Skin of body (tissue), 2 donors: ENCODE data around the gene CEP128. TPM values are rescaled to one million over a fixed set of nuclear protein-coding genes. Genes with fewer than 3 reads are reported as not detected.

ENCODE experiments used
- DNase-seq: peaks from one replicate; lab custom pipeline; 2025; lab: John Stamatoyannopoulos, UW
- total RNA-seq: library from RNA; depleted of rRNA; stranded (reverse); fragments of >200 nt; gene quantifications from one replicate; pipeline ENCODE4 v1.2.3, GENCODE V29; 2014

CEP128 gene
- total RNA-seq, 1 donor from 2014 or later, result 11.8 TPM

DNA sequence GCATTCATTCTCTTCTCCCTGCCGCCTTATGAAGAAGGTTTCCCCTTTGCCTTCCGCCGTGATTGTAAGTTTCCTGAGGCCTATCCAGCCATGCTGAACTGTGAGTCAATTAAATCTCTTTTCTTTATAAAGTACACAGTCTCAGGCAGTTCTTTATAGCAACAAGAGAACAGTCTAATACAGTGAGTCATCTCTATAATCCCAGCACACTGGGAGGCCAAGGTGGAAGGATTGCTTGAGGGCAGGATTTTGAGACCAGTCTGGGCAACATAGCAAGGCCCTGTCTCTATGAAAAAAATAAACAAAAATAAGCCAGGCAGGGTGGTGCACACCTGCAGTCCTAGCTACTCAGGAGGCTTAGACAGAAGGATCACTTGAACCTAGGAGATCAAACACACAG, 259.9 kb downstream of the CEP128 start:
- no peak for DNase-seq

DNA sequence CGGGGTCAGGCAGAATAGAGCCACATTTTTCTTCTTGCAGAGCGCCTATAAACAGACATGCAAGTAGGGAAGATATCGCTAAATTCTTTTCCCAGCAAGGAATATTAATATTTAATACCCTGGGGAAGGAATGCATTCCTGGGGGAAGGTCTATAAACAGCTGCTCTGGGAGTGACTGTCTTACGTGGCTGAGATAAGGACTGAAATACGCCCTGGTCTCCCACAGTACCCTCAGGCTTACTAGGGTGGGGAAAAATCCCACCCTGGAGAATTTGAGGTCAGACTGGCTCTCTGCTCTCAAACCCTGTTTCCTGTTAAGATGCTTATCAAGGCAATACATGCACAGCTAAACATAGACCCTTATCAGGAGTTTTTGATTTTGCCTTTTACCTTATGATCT, 262.3 kb downstream of the CEP128 start:
- DNase-seq, result no peak

DNA sequence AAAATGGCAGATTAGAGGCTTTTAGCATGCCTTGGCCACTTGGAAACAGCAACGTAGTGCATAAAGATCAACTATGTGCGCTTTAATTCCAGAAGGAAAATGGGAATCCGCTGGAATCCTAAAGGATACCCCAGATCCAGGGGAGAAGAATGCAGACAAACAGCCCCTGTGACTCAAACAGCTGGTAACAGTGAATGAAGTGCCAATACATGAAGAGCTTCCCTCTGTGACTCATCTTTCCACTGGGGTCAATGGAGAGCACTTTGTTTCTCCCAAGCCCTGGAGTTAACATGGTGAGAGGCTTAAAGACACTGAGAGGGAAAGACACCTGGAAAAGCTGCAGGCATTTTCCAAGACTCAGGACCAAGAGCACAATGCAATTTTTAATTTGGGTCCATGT, 263.1 kb downstream of the CEP128 start:
- no peak for DNase-seq

DNA sequence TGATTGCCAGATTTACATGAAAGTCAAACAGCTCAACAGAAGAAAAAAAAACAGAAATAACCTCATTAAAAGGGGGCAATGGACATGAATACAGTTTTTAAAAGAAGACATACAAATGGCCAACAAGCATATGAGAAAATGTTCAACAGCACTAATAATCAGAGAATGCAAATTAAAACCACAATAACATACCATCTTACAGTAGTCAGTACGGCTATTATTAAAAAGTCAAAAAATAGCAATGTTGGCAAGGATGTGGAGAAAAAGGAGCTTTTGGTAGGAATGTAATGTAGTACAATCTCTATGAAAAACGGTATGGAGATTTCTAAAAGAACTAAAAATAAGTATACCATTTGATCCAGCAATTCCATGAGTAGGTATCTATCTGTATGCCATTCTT, 272.1 kb downstream of the CEP128 start:
- DNase-seq, result no peak

DNA sequence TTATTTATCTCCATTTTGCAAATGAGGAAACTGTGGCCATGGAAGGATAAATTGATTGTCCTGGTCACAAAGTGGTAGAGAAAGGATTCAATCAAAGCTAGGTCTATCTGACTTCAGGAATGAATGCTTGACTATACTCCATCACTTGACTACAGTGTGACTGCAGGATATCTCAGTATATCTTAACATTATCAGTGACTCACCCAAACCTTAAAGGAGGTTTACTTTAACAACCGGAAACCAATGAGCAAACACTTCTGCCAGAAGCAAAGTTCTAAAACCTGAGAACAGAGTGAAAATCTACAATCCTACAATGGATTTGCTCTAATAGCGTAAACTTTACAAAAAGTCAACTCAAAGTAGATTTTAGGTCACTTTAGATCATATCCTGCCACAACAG, 277.0 kb downstream of the CEP128 start:
- no peak for DNase-seq

DNA sequence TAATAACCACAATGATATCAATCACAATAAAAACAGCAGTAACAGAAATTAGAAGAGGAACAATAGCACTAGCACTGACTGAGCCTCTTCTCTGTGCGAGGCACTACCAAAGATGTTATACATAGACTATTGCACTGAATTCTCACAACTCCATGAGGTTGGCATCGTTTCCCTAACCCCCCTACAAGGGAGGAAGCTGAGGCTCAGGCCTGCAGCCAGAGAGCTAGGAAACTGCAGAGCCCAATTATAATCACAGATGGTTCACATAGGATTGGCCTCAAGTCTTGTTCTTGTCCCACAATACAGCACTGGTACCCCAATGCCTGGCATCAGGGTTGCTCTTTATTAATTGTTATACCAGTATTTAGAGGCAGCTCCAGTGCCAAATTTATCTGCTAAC, 278.0 kb downstream of the CEP128 start:
- DNase-seq, result no peak

DNA sequence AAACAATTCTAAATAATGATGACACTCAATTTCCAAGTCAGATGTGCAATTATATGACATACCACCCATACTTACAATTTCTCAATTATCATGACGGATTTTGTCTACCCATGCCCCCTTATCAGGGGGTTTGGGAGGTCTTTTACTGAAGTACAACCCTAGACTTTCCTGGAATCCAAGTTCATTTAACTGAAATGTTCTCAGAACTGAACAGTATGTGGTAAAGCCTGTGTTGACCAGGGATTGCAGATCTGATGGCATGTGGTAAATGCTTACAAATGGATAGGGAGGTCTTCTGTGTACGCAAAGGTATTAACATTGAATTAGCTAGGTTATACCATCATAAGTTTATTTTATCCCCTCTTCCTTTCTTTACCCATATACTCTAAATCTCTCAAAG, 281.8 kb downstream of the CEP128 start:
- DNase-seq, result no peak

DNA sequence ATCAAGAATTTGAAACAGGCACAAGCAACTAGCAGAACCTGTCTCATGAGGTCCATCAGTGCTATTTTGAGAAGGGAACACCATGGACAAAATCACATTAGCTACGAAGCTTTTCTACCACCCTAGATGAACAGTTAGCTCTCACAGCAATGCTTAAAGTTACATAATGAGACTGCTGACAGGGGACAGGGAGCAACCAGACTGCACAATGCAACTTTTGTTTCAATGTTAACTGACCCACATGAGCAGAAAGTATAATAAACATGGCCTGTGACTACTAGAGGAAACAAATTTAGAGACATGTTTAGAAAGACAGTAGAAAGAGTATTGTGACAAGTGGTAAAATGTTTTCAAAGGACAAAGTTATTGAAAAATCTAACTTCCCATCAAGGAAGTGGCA, 282.8 kb downstream of the CEP128 start:
- no peak for DNase-seq

DNA sequence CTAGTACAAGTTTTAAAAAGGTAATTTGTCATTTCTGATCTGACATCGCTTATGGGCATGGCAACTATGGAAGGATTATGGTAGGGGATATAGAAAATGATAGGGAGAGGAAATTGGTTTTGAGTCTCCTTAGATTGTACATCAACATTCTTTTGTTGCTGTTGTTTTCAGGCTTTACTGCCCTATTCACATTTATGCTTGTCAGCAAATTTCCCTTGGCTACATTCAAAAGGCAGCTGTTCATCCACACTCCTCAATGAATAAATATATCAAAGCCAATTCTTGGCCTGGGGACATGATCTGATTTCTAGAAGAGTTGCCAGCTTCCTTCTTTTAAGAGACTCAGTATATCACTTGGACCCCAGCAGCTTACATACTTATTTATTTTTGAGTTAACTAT, 283.4 kb downstream of the CEP128 start:
- no peak for DNase-seq

DNA sequence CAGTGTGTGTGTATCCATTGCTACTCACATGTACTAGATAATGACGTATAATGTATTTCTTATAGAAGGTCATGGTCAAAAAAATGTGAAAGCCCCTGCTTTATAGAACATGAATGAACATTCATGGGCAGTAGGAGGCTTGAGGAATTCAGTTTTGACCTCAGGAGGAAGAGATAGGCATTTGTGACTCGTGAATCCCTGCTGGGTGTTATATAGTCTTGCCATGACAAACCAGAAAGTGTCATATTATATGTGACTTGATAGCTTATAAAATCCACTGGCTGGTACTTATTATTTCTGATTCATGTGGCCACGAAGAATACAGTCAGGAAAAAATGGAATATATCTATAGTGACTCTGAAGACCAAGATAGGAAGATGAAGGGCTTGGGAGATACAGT, 287.6 kb downstream of the CEP128 start:
- no peak for DNase-seq

DNA sequence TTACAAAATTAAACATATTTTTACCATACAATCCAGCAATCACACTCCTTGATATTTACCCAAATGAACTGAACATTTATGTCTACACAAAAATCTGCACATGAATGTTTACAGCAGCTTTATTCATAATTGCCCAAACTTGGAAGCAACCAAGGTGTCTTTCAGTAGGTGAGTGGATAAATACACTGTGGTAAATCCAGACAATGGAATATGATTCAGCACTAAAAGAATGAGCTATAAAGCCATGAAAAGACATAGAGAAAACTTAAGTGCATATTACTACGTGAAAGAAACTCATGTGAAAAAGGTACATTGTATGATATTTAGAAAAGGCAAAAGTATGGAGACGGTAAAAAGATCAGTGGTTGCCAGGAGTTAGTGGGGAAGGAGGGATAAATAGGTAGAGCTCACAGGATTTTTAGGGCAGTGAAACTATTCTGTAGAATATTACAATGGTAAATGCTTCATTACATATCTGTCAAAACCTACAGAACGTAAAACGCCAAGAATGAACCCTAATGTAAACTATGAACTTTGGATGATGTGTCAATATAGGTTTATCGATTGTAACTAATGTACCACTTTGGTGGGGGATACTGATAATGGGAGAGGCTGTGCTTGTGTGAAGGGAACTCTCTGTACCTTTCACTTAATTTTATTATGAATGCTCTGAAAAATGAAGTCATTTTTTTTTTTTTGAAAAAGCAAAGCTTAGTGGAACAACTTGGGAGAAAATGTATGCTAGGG, 295.7 kb downstream of the CEP128 start:
- DNase-seq, result no peak

DNA sequence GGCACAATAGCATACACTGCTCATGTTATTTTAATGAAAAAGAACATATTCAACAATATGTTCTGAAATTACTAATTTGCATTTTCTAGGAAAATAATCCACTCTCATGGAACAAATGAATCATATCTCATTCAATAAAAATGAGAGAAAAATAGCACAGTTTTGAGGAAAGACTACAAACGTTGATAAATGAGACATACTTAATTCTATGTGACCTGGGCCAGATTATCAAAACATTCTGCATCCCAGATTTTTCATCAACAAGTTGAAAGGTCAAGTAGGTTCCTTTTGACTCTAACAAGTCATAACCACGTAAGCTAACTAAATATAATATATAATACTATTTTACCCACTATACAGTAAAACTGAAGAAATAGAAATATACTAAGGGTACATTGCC, 296.7 kb downstream of the CEP128 start:
- no peak for DNase-seq

DNA sequence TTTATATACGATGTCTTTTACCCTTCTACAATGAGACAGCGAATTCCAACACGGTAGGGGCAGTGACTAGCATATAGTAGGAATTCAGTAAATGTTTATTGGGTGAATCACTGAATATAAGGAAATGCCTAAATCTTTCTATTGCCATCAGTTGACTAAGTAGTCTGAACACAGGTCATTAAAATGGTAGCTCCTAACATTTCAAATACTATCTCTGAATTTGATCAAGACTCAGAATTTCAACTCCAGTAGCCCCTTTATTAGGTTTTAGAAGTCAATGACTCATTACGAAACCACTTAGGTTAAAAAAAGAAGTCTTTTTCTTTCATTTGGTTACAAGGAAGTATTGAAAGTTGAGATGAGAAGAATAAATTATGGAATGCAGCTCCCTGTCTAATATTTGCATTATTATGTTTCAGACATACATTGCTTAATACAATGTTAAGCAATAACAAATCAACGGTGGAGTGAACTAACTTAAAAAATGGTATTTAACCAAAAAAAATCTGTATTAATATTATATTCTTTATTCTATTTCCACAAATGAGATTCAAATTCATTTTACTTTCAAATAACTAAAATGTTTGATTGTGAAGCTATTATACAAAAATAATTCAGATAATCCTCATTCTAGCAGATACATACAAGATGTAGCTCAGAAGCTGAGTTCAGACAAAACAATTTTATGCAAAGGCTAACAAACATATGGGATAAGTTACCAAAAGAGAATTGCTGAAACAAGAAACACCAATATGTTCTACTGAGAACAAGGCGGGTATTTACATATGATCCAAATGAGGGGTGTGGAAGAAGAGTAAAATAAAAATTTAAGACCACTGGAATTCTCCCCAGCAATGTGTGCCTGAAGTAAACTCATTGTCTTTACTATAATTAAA, 302.7 kb downstream of the CEP128 start:
- no peak for DNase-seq

DNA sequence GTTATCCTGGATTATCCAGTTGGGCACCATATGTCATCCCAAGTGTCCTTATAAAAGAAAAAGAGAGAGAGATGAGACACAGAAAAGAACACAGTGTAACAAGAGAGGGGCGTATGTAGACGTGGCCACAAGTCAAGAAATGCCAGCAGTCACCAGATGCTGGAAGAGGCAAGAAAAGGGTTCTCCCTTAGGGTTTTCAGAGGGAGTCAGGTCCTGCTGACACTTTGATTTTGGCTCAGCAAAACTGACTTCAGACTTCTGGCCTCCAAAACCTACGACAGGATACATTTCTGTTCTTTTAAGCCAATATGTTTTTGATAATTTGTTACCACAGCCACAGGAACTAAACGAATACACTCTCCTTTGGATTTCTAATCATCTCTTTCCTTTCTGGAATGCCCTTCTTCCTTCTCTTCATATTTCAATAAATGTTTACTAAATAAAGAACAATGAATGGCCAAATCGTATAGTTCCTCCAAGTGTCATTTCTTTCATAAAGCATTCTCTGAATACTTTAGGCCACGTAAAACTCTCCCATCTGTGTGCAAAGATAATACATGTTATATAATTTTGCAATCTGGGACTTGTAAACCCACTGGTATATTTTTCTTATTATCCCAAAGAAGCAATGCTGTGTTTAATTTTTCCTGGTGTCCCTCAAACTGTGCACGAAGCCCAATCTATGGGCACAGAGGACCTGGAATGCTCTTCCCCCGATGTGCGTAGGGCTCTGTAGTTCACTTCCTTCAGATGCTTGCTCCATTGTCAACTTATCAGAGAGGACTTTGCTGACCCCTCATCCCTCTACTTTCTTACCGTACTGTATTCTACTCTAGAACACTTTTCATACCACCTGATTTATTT, 303.6 kb downstream of the CEP128 start:
- no peak for DNase-seq

DNA sequence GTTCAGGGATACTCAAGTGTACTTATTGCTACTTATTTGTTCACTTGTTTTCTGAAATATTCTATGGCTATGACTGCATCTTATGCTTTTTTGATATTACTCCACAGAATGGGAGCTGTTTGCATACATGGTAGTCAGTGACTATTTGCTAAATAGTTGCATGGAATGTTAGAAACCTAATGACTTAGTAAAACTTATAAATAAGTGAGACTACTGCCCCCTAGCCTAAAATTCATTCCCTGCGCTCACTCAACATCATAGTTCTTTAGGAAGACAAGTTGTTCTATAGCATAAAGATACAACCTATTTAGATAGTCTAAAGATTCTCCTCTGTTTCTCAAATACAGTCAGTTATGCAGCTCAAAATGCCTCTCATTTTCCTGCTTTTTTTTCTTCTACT, 305.5 kb downstream of the CEP128 start:
- no peak for DNase-seq

DNA sequence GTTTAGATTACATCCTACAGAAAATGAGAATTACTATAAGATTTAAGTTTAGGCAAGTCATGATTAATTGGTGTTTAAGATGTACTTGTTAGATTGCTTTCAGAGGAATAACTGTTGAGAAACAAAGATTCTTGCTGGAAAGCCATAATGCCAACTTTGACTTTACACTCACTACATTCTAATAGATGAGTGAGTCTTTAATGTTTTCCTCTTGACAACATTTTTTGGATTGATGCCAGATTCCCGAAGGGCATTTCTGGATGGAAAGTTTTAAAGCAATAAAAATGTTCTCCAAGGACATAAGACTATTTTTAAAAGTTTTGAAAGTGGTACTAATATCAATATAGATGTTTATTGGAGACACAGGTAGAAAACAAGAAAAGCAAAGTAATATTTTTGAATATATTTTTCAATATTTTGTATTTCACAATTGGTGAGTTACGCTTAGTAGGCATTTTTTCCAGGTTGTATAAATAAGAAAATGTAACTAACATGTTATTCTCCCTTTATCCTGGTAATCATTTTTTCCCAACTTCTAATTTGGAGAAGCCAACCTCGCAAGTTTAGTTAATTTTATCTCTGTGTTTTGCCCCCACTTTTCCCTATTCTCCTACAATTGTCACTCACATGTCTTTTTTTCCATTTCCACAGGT, 307.3 kb downstream of the CEP128 start:
- DNase-seq, result no peak

DNA sequence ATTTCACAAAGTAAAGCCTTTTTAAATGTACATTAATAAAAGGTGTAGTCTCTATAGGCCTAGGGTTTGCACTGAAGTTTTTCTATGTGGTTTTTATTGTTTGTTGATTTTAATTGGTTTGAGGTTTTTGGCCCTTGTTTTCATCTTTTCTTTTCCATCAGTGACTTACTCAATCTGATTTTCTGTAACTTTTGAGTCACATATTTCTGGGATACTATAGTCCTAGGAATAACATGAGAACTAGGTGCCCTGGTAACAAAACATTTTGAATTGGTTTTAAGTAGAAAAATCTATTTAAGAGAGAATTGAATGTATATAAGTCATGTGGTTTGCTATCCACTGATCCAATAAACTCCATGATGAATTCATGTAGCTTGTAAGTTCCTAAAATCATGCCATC, 311.9 kb downstream of the CEP128 start:
- DNase-seq, result no peak

DNA sequence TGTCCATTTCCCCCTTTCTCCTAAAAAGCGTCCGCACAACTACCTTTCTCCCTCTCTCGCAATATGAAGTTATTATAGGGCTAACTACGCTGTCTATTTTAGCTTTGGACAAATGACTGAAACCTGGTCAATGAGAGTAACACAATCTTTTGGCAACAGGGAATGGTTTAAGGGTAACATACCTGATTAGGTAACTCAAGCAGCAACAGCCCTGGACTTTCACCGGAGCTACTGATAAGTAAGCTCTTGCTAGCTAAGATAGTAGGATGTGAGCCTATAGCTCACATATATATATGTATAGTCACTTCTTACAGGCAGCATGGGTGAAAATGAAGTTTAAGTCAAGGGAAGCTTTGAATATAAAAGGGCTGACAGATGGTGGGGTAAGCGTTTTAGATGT, 313.0 kb downstream of the CEP128 start:
- DNase-seq, result no peak

DNA sequence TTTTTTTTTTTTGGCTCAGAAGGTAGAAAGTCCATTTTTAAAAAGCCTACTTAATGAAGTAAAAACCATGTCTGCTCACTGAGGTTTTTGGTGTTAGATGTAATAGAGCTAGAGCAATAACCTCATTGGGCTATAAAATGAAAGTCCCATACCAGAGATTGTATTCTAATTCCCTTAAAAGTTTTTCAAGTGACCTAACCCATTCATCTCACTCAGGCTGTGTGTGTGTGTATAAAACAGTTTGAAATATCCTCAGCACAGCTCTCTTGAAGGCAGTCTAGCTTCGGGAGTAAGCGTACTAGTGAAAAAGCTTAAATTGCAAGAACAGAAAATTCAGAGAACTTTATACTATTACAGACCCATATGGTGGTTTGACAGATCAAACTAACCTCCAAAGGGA, 313.8 kb downstream of the CEP128 start:
- no peak for DNase-seq

DNA sequence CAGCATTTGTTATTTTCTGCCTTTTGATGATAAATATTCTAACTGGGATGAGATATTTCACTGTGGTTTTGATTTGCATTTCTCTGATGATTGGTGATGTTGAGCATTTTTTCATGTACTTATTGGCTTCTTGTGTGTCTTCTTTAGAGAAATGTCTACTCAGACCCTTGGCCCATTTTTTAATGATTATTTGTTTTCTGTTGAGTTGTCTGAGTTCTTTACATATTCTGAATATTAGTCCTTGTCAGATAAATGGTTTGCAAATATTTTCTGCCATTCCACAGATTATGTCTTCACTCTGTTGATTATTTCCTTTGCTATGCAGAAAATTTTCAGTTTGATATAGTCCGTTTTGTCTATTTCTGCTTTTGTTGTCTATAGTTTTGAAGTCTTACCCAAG, 317.0 kb downstream of the CEP128 start:
- DNase-seq, result no peak

DNA sequence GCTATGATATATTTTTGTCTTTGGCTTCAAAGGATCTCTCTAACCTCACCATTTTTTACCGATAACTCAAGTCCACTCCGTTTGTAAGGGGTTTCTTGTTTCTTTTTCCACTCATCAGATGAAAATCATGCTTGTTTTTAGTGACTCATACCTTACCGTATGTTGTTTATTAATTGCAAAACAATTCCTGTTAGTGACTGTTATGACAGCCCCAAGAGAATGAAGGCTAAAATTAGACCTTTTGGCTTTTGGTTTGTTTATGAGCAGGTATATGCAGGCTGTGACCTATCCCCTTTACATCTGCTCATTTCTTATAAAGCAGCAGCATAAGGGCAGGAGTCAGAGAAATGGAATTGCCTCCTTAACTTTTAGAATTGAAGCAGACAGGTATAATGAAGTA, 319.8 kb downstream of the CEP128 start:
- no peak for DNase-seq
